ENCODE results near the gene CDH4.

DNA sequence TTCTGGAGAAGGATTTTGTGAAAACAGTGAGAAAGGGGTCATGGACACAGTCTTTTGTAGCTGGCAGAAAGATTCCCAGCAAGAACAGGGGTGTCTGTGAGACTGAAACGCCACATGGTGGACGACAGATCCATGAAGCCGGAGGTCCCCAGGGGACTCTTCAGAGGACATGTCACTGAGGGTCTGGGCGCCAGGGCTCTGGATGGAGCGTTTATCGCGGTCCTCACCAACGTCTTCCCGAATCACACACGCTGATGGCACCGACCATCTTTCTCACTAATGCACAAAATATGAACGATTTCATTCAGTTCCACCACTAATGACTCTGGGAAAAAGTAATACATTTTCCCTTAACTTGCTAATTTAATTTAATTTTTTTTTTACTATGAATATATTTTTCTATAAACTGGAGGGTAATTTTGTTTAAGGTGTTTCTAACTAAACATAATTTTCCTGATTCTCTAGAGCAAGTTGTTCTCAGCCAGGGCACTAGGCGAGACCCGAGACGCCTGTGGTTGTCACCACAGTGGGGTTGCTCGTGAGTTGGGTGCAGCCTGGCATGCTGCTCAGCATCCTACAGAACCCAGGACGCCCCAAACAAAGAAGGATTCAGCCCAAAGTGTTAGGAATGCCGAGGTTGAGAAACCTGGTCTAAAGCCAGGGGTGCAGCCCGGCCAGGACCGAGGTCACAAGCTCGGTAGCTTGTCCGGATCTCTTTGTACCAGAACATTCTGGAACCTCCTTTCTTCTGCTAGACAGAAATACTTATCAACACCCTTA, 507.4 kb downstream of the CDH4 start:
- TF ChIP-seq, protein P1, sequence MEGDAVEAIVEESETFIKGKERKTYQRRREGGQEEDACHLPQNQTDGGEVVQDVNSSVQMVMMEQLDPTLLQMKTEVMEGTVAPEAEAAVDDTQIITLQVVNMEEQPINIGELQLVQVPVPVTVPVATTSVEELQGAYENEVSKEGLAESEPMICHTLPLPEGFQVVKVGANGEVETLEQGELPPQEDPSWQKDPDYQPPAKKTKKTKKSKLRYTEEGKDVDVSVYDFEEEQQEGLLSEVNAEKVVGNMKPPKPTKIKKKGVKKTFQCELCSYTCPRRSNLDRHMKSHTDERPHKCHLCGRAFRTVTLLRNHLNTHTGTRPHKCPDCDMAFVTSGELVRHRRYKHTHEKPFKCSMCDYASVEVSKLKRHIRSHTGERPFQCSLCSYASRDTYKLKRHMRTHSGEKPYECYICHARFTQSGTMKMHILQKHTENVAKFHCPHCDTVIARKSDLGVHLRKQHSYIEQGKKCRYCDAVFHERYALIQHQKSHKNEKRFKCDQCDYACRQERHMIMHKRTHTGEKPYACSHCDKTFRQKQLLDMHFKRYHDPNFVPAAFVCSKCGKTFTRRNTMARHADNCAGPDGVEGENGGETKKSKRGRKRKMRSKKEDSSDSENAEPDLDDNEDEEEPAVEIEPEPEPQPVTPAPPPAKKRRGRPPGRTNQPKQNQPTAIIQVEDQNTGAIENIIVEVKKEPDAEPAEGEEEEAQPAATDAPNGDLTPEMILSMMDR (IDR thresholded peaks at IDR 0.05), result no peak
- TF ChIP-seq, protein P2, sequence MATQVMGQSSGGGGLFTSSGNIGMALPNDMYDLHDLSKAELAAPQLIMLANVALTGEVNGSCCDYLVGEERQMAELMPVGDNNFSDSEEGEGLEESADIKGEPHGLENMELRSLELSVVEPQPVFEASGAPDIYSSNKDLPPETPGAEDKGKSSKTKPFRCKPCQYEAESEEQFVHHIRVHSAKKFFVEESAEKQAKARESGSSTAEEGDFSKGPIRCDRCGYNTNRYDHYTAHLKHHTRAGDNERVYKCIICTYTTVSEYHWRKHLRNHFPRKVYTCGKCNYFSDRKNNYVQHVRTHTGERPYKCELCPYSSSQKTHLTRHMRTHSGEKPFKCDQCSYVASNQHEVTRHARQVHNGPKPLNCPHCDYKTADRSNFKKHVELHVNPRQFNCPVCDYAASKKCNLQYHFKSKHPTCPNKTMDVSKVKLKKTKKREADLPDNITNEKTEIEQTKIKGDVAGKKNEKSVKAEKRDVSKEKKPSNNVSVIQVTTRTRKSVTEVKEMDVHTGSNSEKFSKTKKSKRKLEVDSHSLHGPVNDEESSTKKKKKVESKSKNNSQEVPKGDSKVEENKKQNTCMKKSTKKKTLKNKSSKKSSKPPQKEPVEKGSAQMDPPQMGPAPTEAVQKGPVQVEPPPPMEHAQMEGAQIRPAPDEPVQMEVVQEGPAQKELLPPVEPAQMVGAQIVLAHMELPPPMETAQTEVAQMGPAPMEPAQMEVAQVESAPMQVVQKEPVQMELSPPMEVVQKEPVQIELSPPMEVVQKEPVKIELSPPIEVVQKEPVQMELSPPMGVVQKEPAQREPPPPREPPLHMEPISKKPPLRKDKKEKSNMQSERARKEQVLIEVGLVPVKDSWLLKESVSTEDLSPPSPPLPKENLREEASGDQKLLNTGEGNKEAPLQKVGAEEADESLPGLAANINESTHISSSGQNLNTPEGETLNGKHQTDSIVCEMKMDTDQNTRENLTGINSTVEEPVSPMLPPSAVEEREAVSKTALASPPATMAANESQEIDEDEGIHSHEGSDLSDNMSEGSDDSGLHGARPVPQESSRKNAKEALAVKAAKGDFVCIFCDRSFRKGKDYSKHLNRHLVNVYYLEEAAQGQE (IDR thresholded peaks at IDR 0.05; ENCODE audit: insufficient read depth in 1 of 2, low read depth in 2 of 2, low read length in 1 of 2), result no peak
- TF ChIP-seq SIN3A (IDR thresholded peaks at IDR 0.05; ENCODE audit: borderline replicate concordance, insufficient read depth, low read depth, low read length), result no peak
- TF ChIP-seq POLR2AphosphoS5 (IDR thresholded peaks at IDR 0.05; ENCODE audit: low read depth, low read length), result no peak
